RWPE1 (cell line): ENCODE data around the gene UGP2.

Experiments used
- CTCF ChIA-PET: fragments of 350-600 bp; sonication (Branson Sonifier 250); formaldehyde crosslinking; extraction: SDS; loops from one replicate; lab custom pipeline; 2021; lab: Yijun Ruan, JAX
- POLR2A ChIA-PET: fragments of 400-600 bp; formaldehyde crosslinking; extraction: SDS; loops from one replicate; lab custom pipeline; 2020; ENCODE audit warnings: antibody characterized with exemption; ENCODE audit not compliant: low non-redundant PET; lab: Yijun Ruan, JAX
- DNase-seq: peaks from one replicate; pipeline ENCODE4 v3.0.0; 2012; ENCODE audit warnings: low spot score
- H3K27ac ChIP-seq: fragments of 450-650 bp; 2 replicates; pipeline ENCODE4 v1.5.1; 2017
- TF ChIP-seq, protein P1 (sequence below): fragments of 450-650 bp; conservative IDR thresholded peaks from 2 replicates; pipeline ENCODE4 v1.5.1; 2017; ENCODE audit warnings: low read depth, mild to moderate bottlenecking

Gene UGP2

DNA sequence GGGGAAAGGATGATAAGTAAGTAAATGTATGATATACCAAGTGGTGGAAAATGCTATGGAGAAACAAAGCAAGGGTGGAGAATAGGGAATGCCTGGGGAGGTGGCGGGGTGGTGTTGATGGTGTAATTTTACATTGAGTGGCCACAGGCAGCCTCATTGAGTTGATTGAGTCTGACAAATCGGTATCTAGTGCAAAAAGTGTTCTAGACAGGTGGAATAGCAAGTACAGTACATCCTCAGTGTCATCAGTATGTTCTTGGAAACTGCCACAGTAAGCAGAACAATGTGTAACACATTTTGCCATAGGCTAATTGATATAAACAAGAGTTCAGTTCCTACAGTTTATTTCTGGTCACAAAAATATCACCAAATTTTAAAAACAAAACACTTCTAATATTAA, 46.4 kb downstream of the UGP2 start:
- TF ChIP-seq, protein P1, sequence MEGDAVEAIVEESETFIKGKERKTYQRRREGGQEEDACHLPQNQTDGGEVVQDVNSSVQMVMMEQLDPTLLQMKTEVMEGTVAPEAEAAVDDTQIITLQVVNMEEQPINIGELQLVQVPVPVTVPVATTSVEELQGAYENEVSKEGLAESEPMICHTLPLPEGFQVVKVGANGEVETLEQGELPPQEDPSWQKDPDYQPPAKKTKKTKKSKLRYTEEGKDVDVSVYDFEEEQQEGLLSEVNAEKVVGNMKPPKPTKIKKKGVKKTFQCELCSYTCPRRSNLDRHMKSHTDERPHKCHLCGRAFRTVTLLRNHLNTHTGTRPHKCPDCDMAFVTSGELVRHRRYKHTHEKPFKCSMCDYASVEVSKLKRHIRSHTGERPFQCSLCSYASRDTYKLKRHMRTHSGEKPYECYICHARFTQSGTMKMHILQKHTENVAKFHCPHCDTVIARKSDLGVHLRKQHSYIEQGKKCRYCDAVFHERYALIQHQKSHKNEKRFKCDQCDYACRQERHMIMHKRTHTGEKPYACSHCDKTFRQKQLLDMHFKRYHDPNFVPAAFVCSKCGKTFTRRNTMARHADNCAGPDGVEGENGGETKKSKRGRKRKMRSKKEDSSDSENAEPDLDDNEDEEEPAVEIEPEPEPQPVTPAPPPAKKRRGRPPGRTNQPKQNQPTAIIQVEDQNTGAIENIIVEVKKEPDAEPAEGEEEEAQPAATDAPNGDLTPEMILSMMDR, result no peak
- CTCF ChIA-PET, result interaction anchor here (0.5 kb wide), 1 partner anchor 13 kb away, joined by 3 read pairs; no protein-coding TSS in a partner anchor
- no peak overlapping the region for H3K27ac ChIP-seq
- no peak for DNase-seq
- POLR2A ChIA-PET, result no interaction called here

DNA sequence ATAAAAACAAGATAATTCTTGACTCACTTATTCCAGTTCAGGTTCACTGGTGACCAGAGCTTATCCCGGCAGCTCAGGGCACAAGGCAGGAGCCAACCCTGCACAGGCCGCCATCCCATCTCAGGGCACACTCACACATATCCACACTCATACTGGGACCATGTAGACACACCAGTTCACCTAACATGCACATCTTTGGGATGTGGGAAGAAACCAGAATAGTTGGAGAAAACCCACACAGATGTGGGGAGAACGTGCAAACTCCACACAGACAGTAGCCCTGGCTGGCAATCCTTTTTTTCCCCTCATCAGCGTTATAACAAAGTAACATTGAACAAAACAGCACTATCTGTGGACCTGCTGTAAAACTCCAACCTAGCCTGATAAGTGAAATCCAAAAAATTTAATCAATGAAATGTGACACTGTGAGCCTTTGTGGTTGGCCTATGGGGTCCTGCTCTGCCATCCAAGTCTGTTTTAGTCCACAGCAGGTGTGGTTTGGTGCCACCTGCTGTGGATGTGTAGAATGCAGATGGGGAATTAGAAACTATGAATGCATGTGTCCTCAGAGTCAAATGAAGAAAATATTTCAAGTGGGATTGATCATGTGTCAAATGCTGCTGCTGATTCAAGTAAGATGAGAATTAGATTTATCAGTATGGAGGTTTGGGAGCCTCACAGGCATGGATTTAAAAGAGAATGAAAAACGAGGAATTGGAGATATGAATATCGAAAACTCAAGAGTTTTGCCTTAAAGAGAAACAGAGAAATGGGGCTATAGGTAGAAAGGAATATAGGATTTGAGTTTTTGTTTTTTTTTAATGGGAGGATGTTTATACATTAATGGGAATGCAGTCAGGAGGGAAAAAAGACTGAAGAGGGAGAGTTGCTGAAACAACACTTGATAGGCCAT, 47.0 kb downstream of the UGP2 start:
- DNase-seq, result peak; percentile 56
- no peak overlapping the region for H3K27ac ChIP-seq
- ChIA-PET CTCF (interaction anchor here (0.5 kb wide), 1 partner anchor 14 kb away, joined by 3 read pairs; no protein-coding TSS in a partner anchor), POLR2A (no interaction called here)
- TF ChIP-seq, protein P1, result peak; percentile 86

DNA sequence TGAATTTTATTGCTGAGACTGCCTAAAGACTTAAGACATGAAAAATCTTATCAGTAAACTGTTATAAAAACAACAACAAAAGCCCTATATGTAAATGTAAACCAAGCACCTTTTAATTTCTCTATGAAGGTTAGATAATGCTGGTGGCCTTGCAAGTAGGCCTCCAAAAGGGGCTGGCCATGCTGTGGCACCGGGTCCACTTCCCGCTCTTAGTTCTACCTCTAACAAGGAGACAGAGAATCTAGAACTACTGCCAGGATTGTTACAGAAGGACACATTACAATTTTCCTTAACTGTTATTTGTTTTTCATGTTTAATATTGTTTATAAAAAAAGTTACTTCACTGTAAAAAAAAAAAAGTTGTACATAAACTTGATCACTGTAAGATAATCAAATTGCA, 49.0 kb downstream of the UGP2 start:
- H3K27ac ChIP-seq, result no peak overlapping the region
- ChIA-PET CTCF (interaction anchor here (0.6 kb wide), 1 partner anchor 261 kb away, joined by 3 read pairs; no protein-coding TSS in a partner anchor), POLR2A (no interaction called here)
- TF ChIP-seq, protein P1, result no peak
- DNase-seq, result no peak

DNA sequence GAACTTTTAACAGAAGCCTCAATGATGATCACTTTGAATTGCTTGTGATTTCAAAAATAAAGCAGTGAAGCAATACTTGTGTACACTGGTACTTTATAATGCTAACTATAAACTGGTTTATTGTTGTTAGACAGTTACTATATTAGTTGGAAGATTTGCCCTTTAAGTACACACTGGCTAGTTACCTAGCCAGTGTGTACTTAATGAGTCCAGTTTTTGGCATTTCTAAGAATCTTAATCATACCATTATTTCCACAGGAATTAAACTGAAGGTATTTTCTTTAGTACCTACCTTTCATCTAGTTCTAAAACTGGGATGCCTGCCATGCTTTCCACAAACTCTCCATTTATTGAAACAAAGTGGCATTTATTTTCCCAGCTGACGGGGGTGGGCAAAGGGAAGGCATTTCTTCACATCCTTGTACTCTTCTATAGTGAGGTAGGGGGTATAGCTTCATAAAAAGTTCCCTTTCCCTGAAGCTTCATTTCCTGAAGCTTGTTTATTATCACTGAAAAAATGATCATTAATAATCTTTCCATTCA, 49.9 kb downstream of the UGP2 start:
- no peak overlapping the region for H3K27ac ChIP-seq
- POLR2A ChIA-PET, result no interaction called here

DNA sequence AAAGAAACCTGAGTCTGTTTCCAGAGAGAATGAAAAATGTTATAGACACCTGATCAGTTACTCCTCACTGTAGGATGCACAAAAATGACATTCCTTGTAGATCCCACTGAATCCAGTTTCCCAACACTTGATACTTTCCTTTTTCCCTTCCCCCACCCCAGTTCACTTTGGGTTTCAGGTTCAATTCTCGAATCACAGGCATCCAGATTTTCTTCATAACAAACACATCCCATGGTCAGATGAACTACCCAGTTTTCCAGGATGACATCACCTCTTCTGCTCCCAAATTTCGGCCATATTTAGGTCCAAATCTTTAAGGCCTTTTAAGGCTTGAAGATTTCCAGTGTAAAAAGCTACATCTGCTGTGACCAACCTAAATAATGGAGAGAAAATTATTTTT, 51.5 kb downstream of the UGP2 start:
- ChIA-PET CTCF (no interaction called here), POLR2A (no interaction called here)
- DNase-seq, result no peak
- TF ChIP-seq, protein P1, result no peak
- H3K27ac ChIP-seq, result no peak overlapping the region

More for the DNA sequence above, 49.9 kb downstream of the UGP2 start:
- CTCF ChIA-PET, result no interaction called here
- DNase-seq, result no peak
- TF ChIP-seq, protein P1, result no peak

DNA sequence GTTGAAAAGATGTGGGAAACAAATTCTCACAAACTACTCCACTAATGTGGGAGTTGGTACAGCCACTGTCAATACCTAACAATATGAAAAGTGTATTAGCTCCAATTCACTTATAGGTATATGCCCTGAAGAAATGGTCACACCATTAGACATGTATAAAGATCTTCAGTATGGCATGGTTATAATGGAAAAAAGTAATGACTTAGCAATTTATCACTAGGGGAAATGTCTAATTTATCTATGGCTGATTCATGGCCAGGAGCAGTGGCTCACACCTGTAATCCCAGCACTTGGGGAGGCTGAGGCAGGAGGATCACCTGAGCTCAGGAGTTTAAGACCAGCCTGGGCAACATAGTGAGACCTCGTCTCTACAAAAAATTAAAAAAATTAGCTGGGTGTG, 52.5 kb downstream of the UGP2 start:
- ChIA-PET CTCF (interaction anchor here (0.7 kb wide), 2 partner anchors 440 to 988 kb away, joined by 3 read pairs; no protein-coding TSS in a partner anchor), POLR2A (no interaction called here)
- no peak for DNase-seq
- H3K27ac ChIP-seq, result no peak overlapping the region
- TF ChIP-seq, protein P1, result no peak
